GM19351 (cell line): ENCODE data around the gene GPR153.
"Not testable (repeated sequence)": the region's sequence is repeated elsewhere in the genome, so short reads cannot be mapped to it uniquely, and the experiment has no call there.

Source experiments
- ATAC-seq: cut with Tn5 transposase; IDR thresholded peaks from one replicate; pipeline ENCODE4 v1.9.1; 2021; ENCODE audit warnings: mild to moderate bottlenecking, moderate library complexity; ENCODE audit not compliant: unreplicated experiment

The GPR153 gene

GRCh38 chr1:6260961-6261614 is at the start of gene GPR153:
Gene GPR153, minus strand, starts transcription at chr1:6261098. Its CDS starts 6,193 bp downstream, at chr1:6254905.
- peak; percentile 43 for ATAC-seq

DNA sequence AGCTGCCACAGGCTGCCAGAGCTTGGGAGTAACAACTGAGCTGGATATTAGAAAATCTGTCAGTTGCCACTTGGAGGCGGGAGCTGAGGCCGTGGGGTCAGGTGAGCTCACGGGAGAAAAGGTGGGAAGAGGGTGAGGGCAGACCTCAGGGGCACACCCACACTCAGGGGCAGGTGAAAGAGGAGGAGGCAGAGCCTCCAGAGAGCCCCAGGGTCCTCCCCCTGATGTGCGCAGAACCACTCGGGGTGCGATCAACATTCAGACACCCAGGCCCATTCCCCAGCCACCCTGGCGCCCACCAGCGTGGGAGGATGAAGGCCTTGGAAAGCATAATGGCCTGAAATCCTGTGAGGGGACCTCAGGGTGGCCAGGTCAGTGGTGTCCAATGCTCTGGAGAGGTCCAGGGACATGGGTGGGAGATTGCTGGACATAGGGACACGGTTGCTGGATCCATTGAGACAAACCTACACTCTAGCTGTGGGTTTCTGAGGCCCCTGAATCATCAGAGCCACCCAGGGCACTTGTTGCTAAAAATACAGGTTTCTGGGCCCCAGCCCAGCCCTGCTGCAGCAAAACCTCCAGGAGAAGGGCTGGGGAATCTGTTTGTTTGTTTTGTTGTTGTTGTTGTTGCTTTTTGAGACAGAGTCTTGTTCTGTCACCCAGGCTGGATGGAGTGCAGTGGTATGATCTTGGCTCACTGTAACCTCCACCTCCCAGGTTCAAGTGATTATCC is 49.4 kb upstream of the GPR153 start:
- no peak for ATAC-seq

DNA sequence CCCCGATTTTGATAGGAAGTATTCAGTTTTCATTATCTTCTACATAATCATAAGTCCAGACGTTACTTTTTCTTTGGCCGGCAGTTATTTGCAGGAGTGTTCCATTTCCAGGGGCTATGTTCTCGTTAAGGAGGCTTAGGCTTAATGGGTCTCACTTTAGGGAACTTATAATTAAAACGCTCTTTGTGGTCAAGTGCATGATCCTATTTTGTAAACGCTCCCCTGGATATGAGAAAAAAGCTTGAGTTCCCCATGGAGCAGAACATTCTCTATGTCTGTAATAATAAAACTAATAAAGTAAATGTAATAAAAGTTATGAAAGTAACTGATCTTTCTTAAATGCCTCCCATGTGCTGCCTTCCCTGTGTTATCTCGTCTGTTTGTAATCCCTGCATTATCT is 48.7 kb upstream of the GPR153 start:
- no peak for ATAC-seq

DNA sequence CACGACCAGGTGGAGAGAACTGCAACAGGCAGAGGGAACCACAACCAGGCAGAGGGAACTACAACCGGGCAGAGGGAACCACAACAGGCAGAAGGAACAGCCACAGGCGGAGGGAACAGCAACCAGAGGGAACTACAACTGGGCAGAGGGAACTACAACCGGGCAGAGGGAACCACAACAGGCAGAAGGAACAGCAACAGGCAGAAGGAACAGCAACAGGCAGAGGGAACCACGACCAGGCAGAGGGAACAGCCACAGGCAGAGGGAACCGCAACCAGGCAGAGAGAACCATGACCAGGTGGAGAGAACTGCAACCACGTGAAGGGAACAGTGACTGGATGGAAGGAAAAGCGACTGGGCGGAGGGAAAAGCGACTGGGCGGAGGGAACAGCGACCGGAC is 47.6 kb upstream of the GPR153 start:
- no peak for ATAC-seq

GRCh38 chr1:6307682-6308081 is 46.8 kb upstream of the GPR153 start:
- ATAC-seq: not testable (repeated sequence)

DNA sequence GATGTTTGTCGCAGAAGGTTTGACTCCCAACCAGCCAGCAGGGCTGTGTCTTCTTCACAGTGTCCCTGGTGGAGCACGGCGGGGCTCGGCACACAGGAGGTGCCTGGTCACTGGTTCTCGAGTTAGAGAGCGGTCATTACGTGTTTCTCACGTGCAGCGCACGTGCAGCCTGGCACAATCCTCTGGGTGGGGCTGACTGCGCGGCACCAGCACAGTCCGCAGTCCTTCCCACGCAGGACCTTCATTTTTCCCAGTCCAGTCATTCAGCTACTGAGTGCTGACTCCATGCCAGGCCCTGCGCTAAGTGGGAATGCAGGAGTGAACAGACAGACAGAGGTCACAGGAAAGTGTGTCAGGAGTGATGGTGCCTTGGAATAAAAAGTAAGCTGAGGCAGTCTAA is 46.2 kb upstream of the GPR153 start:
- no peak for ATAC-seq

GRCh38 chr1:6303397-6304012 is 42.6 kb upstream of the GPR153 start:
- ATAC-seq: no peak

DNA sequence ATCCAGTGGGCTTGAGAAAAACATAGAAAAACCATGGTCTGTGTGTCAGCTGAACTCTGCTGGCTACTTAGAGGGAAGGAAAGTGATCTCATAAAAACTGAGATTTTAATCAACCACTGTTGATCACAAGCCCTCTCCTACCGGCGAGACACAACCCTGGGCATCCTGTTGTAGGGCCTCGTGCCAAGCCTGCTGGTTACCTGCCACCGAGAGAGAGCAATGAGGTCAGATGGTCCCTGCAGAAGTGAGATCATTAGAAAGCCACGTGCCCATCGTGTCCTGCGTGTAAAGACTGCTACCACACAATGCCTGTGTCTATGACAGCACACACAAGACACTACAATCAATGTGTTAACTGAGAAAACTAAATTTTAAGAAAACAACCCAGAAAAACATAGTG is 41.7 kb upstream of the GPR153 start:
- ATAC-seq: no peak

DNA sequence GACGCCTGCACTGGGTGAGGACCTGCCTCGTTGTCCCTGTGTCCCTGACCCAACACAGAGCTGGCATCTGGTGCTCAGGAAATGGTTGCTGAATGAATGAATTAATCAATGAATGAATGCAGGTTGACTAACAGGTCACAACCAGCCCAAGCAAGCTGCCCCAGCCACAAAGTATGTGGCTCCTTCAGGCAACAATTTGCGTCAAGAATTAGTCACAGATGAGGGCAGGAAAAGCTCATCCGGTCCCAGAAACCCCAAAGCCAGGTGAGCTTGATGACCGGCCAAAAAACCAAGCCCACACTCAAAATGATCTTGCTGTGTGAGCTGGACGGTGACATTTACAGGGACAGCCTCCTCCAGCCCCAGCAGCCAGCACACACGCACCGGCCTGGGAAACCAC is 40.6 kb upstream of the GPR153 start:
- ATAC-seq: no peak

DNA sequence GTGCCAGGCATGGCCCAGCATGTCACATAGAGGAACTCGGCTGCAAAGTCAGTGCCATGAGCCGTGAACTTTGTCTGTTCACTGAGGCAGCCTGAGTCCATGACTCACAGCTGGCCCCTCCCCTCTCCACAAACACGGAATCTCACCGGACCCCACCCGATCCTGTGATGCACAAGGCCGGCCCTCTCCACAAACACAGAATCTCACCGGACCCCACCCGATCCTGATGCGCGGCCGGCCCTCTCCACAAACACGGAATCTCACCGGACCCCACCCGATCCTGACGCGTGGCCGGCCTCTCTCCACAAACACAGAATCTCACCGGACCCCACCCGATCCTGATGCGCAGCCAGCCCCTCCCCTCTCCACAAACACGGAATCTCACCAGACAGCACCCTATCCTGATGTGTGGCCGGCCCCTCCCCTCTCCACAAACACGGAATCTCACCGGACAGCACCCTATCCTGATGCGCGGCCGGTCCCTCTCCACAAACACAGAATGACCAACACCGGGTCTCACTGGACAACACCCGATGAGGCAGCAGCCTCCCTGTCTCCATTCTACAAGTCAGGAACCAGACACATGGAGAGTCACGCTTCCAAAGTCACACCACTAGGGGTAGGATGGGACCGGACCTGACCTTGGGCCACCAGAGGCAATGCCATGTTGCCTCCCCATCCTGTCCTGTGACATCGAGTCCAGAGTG is 39.6 kb upstream of the GPR153 start:
- no peak for ATAC-seq

- no peak for ATAC-seq
Observed at GRCh38 chr1:6299557-6300165, 38.8 kb upstream of the GPR153 start.

DNA sequence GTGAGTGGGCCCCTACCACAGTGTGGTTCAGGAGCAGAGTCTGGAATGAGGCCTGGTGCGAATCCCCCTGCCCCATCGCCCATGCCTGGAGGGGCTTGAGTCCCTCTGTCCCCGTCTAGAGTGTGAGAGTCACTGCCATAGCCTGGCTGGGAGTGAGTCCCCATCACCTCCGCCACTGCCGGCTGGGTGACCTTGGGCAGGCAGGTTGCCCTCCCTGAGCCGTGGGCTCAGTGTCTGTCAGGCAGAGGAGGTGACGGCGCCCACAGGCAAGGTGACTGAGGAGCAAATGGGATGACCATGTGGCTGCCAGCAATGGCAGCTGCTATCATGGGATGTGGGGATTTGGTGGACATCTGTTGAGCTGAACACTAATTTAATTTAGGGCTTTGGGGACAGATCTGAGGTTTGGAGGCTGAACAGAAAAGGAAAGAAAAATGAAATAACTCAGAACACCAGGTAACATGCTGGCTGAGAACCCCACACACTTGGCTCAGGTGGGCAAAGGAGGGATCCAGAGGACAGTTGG is 38.1 kb upstream of the GPR153 start:
- no peak for ATAC-seq

GRCh38 chr1:6298530-6298929 is 37.6 kb upstream of the GPR153 start:
- ATAC-seq: no peak

DNA sequence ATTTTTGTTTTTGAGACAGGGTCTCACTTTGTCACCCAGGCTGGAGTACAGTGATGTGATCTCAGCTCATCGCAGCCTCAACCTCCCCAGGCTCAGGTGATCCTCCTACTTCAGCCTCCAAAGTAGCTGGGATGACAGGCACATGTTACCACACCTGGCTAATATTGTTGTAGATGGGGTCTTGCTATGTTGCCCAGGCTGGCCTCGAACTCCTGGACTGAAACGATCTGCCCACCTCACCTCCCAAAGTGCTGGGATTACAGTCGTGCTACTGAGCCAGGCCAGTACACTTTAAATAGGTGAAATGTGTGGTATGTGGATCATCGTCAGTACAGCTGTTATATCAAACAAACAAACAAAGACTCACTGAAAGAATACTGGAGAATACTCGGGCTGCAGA is 35.0 kb upstream of the GPR153 start:
- ATAC-seq: no peak

- ATAC-seq: no peak
Observed at GRCh38 chr1:6294890-6295556, 34.1 kb upstream of the GPR153 start.

DNA sequence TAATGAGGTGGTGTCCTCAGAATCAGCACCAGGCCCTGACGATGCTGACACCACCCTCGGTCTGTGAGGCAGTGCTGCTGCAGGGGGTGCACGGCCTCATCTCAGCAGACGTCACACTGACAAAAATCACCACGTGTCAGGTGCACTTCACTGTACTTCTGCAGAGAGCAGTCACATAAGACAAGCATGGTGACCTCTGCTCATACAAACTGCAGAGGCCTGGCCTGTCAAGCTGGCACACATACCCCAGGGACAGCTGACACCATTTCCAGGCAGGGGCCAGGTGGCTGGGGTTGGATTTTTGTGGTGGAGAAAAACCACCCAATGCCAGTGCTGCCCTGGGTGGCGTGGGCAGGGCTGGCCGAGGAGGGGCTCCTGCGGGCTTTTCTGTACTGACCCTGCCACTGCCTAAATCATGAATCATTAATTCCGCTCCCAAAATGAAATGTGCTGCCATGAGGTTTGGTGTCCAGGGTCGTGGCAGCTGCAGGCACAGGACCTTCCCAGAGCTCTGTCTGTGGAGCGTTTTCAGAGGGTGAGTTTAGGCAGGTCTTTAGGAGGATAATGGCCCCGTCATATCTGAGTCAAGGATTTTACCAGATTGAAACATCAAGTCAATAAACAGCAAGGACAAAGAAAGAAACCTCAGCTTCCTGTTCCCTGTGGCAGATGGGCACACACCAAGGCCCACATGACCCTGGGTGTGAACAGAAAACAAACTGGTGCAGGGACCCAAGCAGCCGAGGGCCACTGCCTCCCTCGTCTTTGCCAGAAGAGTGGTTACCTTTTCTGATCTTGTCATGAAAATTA is 33.4 kb upstream of the GPR153 start:
- no peak for ATAC-seq

- no peak for ATAC-seq
Observed at GRCh38 chr1:6292102-6292501, 31.2 kb upstream of the GPR153 start.

- ATAC-seq: no peak
Observed at GRCh38 chr1:6288665-6289064, 27.8 kb upstream of the GPR153 start.

DNA sequence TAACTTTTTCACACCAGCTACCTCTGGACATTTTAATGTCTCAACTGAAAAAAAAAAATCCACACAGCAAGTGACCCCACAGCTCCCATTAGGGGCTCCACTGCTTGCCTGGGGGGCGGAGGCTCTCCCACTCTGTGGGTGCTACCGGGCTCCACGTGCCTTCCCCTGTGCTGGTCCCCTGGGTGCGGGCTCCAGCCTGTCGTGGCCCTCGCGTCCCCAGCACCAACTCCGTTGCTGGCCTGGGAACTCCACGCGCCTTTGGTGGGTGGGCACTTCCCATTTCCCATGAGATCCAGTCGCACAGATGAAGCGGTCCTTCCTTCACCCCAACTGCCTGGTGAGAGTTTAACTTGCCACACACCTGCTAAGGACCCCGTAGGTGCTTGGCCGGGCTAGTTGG is 27.1 kb upstream of the GPR153 start:
- ATAC-seq: no peak
